SU-DHL-6 (cell line): ENCODE measurements around the gene NQO2.
A peak's percentile ranks its signal among the peaks of the same experiment; 100 is the strongest.

ENCODE experiments used
- H2AFZ ChIP-seq: fragments of 200-600 bp; sonication (generic); 2 replicates; pipeline ENCODE4 v1.6.1; 2014; ENCODE audit warnings: low read depth, mild to moderate bottlenecking, moderate library complexity, mixed read lengths, antibody characterized with exemption, low read length; ENCODE audit not compliant: severe bottlenecking
- H3F3A ChIP-seq: fragments of 200-600 bp; shearing (Covaris generic); 2 replicates; pipeline ENCODE4 v1.6.0; 2016; ENCODE audit warnings: antibody characterized with exemption, mild to moderate bottlenecking; ENCODE audit not compliant: insufficient read depth
- H3K27ac ChIP-seq: fragments of 200-600 bp; sonication (generic); 2 replicates; pipeline ENCODE4 v1.5.1; 2016; ENCODE audit warnings: low read depth, mild to moderate bottlenecking, low read length, moderate library complexity, mixed read lengths
- H3K27me3 ChIP-seq: fragments of 200-600 bp; sonication (generic), shearing (Covaris generic); 2 replicates; pipeline ENCODE4 v1.6.0; 2014; ENCODE audit warnings: mild to moderate bottlenecking, low read length
- H3K36me3 ChIP-seq: fragments of 200-600 bp; sonication (generic); 2 replicates; pipeline ENCODE4 v1.6.1; 2014; ENCODE audit warnings: mild to moderate bottlenecking, low read length, mixed read lengths
- H3K4me2 ChIP-seq: fragments of 300-600, 200-600 bp; shearing (Covaris generic), sonication (generic); 2 replicates; pipeline ENCODE4 v1.6.0; 2014; ENCODE audit warnings: low read length, low read depth, mild to moderate bottlenecking; ENCODE audit not compliant: poor library complexity, severe bottlenecking
- H3K4me3 ChIP-seq: fragments of 200-600 bp; sonication (generic); 2 replicates; pipeline ENCODE4 v1.5.1; 2014; ENCODE audit warnings: antibody characterized with exemption, low read length, mild to moderate bottlenecking, mixed read lengths; ENCODE audit not compliant: insufficient read depth, poor library complexity, severe bottlenecking
- H3K79me2 ChIP-seq: fragments of 200-600 bp; sonication (generic); 2 replicates; pipeline ENCODE4 v1.6.1; 2014; ENCODE audit warnings: mild to moderate bottlenecking, low read length, moderate library complexity; ENCODE audit not compliant: insufficient read depth
- H3K9ac ChIP-seq: fragments of 200-600 bp; sonication (generic); 2 replicates; pipeline ENCODE4 v1.7.0; 2014; ENCODE audit warnings: mild to moderate bottlenecking, low read length
- H3K9me2 ChIP-seq: fragments of 200-600 bp; sonication (generic); replicated peaks from 2 replicates; pipeline ENCODE4 v1.6.1; 2014; ENCODE audit warnings: low read length; ENCODE audit not compliant: insufficient read depth
- H3K9me3 ChIP-seq: fragments of 200-600 bp; sonication (generic); 2 replicates; pipeline ENCODE4 v1.6.1; 2014; ENCODE audit warnings: low read length, mixed read lengths; ENCODE audit not compliant: insufficient read depth
- H4K20me1 ChIP-seq: fragments of 200-600 bp; sonication (generic); 2 replicates; pipeline ENCODE4 v1.6.1; 2014; ENCODE audit warnings: low read depth, mild to moderate bottlenecking, antibody characterized with exemption, low read length, moderate library complexity, mixed read lengths
- CTCF ChIP-seq: fragments of 200-600 bp; sonication (generic); IDR thresholded peaks from one replicate; pipeline ENCODE4 v1.5.1; 2017; ENCODE audit warnings: antibody characterized with exemption, mild to moderate bottlenecking, low read length, moderate library complexity; ENCODE audit not compliant: insufficient read depth, poor library complexity, severe bottlenecking
- EZH2phosphoT487 ChIP-seq: fragments of 200-600 bp; sonication (generic), shearing (Covaris generic); conservative IDR thresholded peaks from 2 replicates; pipeline ENCODE4 v1.6.1; 2018; ENCODE audit warnings: mild to moderate bottlenecking, antibody characterized with exemption, low read length, moderate library complexity, mixed read lengths

The NQO2 gene

GRCh38 chr6:3022765-3023662 lies 23.3 kb downstream of the NQO2 start:
- peaks cover 63% of the 10 kb centered on the region for H3F3A ChIP-seq
- H3K9me2 ChIP-seq = no peaks in the 10 kb centered on the region

GRCh38 chr6:3023663-3024483 lies 24.2 kb downstream of the NQO2 start:
- H3K4me3 ChIP-seq = peak overlapping the region; percentile 66
- peak overlapping the region; percentile 65 for H3K4me2 ChIP-seq

More at GRCh38 chr6:3022765-3023662, 23.3 kb downstream of the NQO2 start:
- Histone ChIP-seq H3K4me2 (peak overlapping the region; percentile 65), H3K36me3 (peaks cover 10% of the 10 kb centered on the region; the same call in 1 of the 2 replicates), H3K9me3 (no peaks in the 10 kb centered on the region), H3K27me3 (no peaks in the 10 kb centered on the region), H3K79me2 (peaks cover 45% of the 10 kb centered on the region), H3K4me3 (peak overlapping the region; percentile 66), H3K27ac (peak overlapping the region; percentile 92), H2AFZ (peak overlapping the region; percentile 1), H4K20me1 (no peaks in the 10 kb centered on the region), H3K9ac (peak overlapping the region; percentile 70)
- no peak for TF ChIP-seq CTCF
- no peak for TF ChIP-seq EZH2phosphoT487

More at GRCh38 chr6:3023663-3024483, 24.2 kb downstream of the NQO2 start:
- peaks cover 45% of the 10 kb centered on the region for H3K79me2 ChIP-seq
- H3K9ac ChIP-seq = peak overlapping the region; percentile 70
- peak overlapping the region; percentile 92 for H3K27ac ChIP-seq
- H3K9me3 ChIP-seq = no peaks in the 10 kb centered on the region
- TF ChIP-seq EZH2phosphoT487 (no peak), CTCF (no peak)
- H3K27me3 ChIP-seq = no peaks in the 10 kb centered on the region
- peaks cover 10% of the 10 kb centered on the region; the same call in 1 of the 2 replicates for H3K36me3 ChIP-seq
- H2AFZ ChIP-seq = peak overlapping the region; percentile 4
- H4K20me1 ChIP-seq = no peaks in the 10 kb centered on the region
- peaks cover 59% of the 10 kb centered on the region for H3F3A ChIP-seq
- H3K9me2 ChIP-seq = no peaks in the 10 kb centered on the region
